Measurements from ENCODE around the gene ARHGAP4. TPM values are rescaled to one million over a fixed set of nuclear protein-coding genes. Genes with fewer than 3 reads are reported as not detected.

ARHGAP4 gene
- total RNA-seq, 6 donors from 2014 or later = 33.4 to 353 (median 82.6) TPM

GRCh38 chrX:153874085-153874365 lies 52.0 kb downstream of the ARHGAP4 start:
- Histone ChIP-seq H3K4me3 (no peak overlapping the region), H3K9me3 (no peaks in the 10 kb centered on the region), H3K36me3 (no peaks in the 10 kb centered on the region), H3K4me1 (no peaks in the 10 kb centered on the region), H3K27me3 (peaks cover 0 to 19% (median 0%) of the 10 kb centered on the region in 4 donors), H3K27ac (no peak overlapping the region)
- TF ChIP-seq EP300 (IDR thresholded peaks at IDR 0.05) (no peak), POLR2AphosphoS5 (IDR thresholded peaks at IDR 0.05) (no peak), POLR2A (IDR thresholded peaks at IDR 0.05) (no peak)
- TF ChIP-seq, protein P1, sequence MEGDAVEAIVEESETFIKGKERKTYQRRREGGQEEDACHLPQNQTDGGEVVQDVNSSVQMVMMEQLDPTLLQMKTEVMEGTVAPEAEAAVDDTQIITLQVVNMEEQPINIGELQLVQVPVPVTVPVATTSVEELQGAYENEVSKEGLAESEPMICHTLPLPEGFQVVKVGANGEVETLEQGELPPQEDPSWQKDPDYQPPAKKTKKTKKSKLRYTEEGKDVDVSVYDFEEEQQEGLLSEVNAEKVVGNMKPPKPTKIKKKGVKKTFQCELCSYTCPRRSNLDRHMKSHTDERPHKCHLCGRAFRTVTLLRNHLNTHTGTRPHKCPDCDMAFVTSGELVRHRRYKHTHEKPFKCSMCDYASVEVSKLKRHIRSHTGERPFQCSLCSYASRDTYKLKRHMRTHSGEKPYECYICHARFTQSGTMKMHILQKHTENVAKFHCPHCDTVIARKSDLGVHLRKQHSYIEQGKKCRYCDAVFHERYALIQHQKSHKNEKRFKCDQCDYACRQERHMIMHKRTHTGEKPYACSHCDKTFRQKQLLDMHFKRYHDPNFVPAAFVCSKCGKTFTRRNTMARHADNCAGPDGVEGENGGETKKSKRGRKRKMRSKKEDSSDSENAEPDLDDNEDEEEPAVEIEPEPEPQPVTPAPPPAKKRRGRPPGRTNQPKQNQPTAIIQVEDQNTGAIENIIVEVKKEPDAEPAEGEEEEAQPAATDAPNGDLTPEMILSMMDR (IDR thresholded peaks at IDR 0.05) = no peak
- WGBS, 2 donors = 57 to 68% methylated on average over 1 to 3 of the region's 3 CpGs
- ATAC-seq (ENCODE audit: low FRiP score in 2 of 2) (no peak), DNase-seq (no peak)

- 38% methylated on average over 6 of the region's 7 CpGs; no CpG with 5 or more reads in 1 of the 2 donors for WGBS, 2 donors
- Histone ChIP-seq H3K36me3 (no peaks in the 10 kb centered on the region), H3K4me1 (no peaks in the 10 kb centered on the region), H3K9me3 (no peaks in the 10 kb centered on the region), H3K27me3 (peaks cover 0 to 16% (median 0%) of the 10 kb centered on the region in 4 donors), H3K4me3 (no peak overlapping the region), H3K27ac (no peak overlapping the region)
- DNase-seq (no peak), ATAC-seq (ENCODE audit: low FRiP score in 2 of 2) (no peak)
- TF ChIP-seq POLR2AphosphoS5 (IDR thresholded peaks at IDR 0.05) = no peak
- no peak for TF ChIP-seq EP300 (IDR thresholded peaks at IDR 0.05)
- TF ChIP-seq, protein P1 (IDR thresholded peaks at IDR 0.05) = no peak
- TF ChIP-seq POLR2A (IDR thresholded peaks at IDR 0.05) = no peak
Observed at GRCh38 chrX:153873282-153874084, 52.6 kb downstream of the ARHGAP4 start.

- Histone ChIP-seq H3K4me1 (no peaks in the 10 kb centered on the region), H3K9me3 (no peaks in the 10 kb centered on the region), H3K27ac (no peak overlapping the region), H3K27me3 (peaks cover 0 to 7% (median 0%) of the 10 kb centered on the region in 4 donors), H3K36me3 (no peaks in the 10 kb centered on the region), H3K4me3 (no peak overlapping the region)
- ATAC-seq (ENCODE audit: low FRiP score in 2 of 2) (no peak), DNase-seq (no peak)
- 65 to 77% methylated on average over 7 to 29 of the region's 29 CpGs for WGBS, 2 donors
- TF ChIP-seq POLR2AphosphoS5 (IDR thresholded peaks at IDR 0.05) = no peak
- no peak for TF ChIP-seq POLR2A (IDR thresholded peaks at IDR 0.05)
- TF ChIP-seq EP300 (IDR thresholded peaks at IDR 0.05) = no peak
- TF ChIP-seq, protein P1 (IDR thresholded peaks at IDR 0.05) = no peak
Observed at GRCh38 chrX:153871946-153872878, 53.9 kb downstream of the ARHGAP4 start.

DNA sequence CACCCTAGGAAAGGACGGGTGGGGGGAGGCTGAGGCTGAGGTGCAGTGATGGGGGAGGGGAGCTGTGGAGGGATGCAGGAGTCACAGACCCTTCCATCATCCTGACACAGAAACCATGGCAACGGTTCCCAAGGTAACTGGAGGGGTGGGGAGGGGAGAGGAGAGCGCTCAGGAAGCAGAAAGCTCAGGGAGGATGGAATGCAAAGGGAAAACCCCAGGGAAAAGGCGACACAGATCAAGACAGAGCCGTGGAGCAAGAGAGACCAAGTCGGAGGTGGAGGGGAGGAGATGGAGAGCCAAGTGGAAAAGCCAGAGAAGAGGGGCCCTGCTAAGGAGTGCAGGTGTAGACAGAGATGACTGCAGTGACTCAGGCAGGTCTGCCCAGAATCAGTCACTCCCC lies 54.6 kb downstream of the ARHGAP4 start:
- whole genome bisulfite sequencing, 2 donors = 18 to 24% methylated on average over 6 of the region's 6 CpGs
- Histone ChIP-seq H3K36me3 (no peaks in the 10 kb centered on the region), H3K4me1 (no peaks in the 10 kb centered on the region), H3K27me3 (peaks cover 0 to 7% (median 0%) of the 10 kb centered on the region in 4 donors), H3K27ac (no peak overlapping the region), H3K9me3 (no peaks in the 10 kb centered on the region), H3K4me3 (no peak overlapping the region)
- no peak for DNase-seq
- ATAC-seq (ENCODE audit: low FRiP score in 2 of 2) = no peak
- TF ChIP-seq POLR2A (IDR thresholded peaks at IDR 0.05) = no peak
- TF ChIP-seq, protein P1 (IDR thresholded peaks at IDR 0.05) = no peak
- no peak for TF ChIP-seq POLR2AphosphoS5 (IDR thresholded peaks at IDR 0.05)
- no peak for TF ChIP-seq EP300 (IDR thresholded peaks at IDR 0.05)

Measured in upper lobe of left lung (tissue), 6 donors.